ENCODE data around the gene LRRC8D.

Gene LRRC8D

GRCh38 chr1:89927049-89927448 is 106.2 kb downstream of the LRRC8D start:
- TF ChIP-seq CTCF (IDR thresholded peaks at IDR 0.05; ENCODE audit: borderline replicate concordance, insufficient read depth, low read depth, low read length): no peak
- no peak overlapping the region for H3K4me3 ChIP-seq (ENCODE audit: low read depth, low read length)

- no peak for TF ChIP-seq CTCF (IDR thresholded peaks at IDR 0.05; ENCODE audit: borderline replicate concordance, insufficient read depth, low read depth, low read length)
- H3K4me3 ChIP-seq (ENCODE audit: low read depth, low read length): no peak overlapping the region
Measured at GRCh38 chr1:89927478-89927877, 106.6 kb downstream of the LRRC8D start.

GRCh38 chr1:89928506-89928905 is 107.7 kb downstream of the LRRC8D start:
- H3K4me3 ChIP-seq (ENCODE audit: low read depth, low read length): no peak overlapping the region
- no peak for TF ChIP-seq CTCF (IDR thresholded peaks at IDR 0.05; ENCODE audit: borderline replicate concordance, insufficient read depth, low read depth, low read length)

GRCh38 chr1:89929467-89930063 is 108.7 kb downstream of the LRRC8D start:
- no peak for TF ChIP-seq CTCF (IDR thresholded peaks at IDR 0.05; ENCODE audit: borderline replicate concordance, insufficient read depth, low read depth, low read length)
- H3K4me3 ChIP-seq (ENCODE audit: low read depth, low read length): no peak overlapping the region

GRCh38 chr1:89930579-89930978 is 109.7 kb downstream of the LRRC8D start:
- no peak for TF ChIP-seq CTCF (IDR thresholded peaks at IDR 0.05; ENCODE audit: borderline replicate concordance, insufficient read depth, low read depth, low read length)
- H3K4me3 ChIP-seq (ENCODE audit: low read depth, low read length): no peak overlapping the region

GRCh38 chr1:89931964-89932363 is 111.1 kb downstream of the LRRC8D start:
- TF ChIP-seq CTCF (IDR thresholded peaks at IDR 0.05; ENCODE audit: borderline replicate concordance, insufficient read depth, low read depth, low read length): no peak

GRCh38 chr1:89932598-89933364 is 111.9 kb downstream of the LRRC8D start:
- TF ChIP-seq CTCF (IDR thresholded peaks at IDR 0.05; ENCODE audit: borderline replicate concordance, insufficient read depth, low read depth, low read length): no peak
- H3K4me3 ChIP-seq (ENCODE audit: low read depth, low read length): no peak overlapping the region

More at GRCh38 chr1:89931964-89932363, 111.1 kb downstream of the LRRC8D start:
- H3K4me3 ChIP-seq (ENCODE audit: low read depth, low read length): no peak overlapping the region

Measured in GM12875 (cell line).